NCI-H1092 treated with DMSO at 0.1 percent for 48 hours (cell line): ENCODE results near the gene ZPR1.
"Not testable (repeated sequence)": the region's sequence is repeated elsewhere in the genome, so short reads cannot be mapped to it uniquely, and the experiment has no call there.

Experiments
- DNase-seq: peaks from one replicate; lab custom pipeline; 2025; lab: John Stamatoyannopoulos, UW

Gene ZPR1

DNA sequence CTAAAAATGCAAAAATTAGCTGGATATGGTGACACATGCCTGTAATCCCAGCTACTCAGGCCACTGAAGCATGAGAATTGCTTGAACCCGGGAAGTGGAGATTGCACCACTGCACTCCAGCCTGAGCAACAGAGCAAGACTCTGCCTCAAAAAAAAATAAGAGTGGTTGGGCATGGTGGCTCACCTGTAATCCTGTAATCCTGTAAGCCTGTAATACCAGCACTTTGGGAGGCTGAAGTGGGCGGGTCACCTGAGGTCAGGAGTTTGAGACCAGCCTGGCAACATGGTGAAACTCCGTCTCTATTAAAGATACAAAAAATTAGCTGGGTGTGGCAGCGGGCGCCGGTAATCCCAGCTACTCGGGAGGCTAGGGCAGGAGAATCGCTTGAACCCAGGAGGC lies 31.8 kb downstream of the ZPR1 start:
- not testable (repeated sequence) for DNase-seq

DNA sequence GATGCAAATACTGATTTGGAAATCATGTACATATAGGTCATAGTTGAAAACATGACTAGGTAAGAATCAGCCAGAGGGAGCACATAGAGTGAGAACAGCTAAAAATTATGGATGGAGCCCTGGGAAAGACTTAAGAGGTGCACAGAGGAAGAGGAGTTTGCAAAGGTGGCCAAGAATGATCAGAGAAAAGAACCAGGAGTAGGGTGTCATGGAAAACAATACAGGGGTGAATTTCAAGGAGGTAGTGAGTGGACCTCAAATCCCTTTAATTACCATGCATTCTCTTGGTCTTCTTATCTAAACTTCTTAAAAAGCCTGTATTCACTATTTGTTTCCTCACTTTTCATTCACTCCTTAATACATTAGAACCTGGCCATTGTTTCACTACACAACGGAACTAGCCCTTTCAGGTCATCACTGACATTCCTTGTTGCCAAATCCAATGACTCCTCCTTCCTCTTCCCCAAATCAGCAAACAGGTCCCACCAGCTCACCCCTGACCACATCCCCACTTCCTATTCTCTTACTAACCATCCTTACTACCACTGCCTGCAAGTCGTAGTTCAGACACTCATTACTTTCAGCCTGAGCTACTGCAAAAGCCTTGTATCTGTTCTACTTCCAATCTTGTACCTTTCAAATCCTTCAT lies 37.6 kb downstream of the ZPR1 start:
- DNase-seq: no peak

DNA sequence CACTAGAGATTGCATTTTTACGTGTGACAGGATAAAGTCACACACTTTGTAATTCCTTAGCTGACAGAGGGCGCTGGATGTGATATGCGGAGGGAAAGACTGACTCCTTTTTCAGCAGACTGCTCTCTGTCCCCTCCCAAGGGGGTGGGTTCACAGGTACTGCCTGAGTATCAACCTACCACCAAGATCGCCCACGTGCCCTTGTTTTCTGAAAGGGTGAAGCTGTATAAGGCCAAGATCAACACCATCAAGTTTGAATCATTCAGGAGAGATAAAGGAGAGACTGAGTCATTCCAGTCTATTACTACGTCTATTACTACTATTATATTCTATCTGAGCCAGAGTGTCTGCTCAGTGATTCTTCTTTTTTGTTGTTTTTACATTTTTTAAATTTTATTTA lies 45.7 kb downstream of the ZPR1 start:
- DNase-seq: no peak

DNA sequence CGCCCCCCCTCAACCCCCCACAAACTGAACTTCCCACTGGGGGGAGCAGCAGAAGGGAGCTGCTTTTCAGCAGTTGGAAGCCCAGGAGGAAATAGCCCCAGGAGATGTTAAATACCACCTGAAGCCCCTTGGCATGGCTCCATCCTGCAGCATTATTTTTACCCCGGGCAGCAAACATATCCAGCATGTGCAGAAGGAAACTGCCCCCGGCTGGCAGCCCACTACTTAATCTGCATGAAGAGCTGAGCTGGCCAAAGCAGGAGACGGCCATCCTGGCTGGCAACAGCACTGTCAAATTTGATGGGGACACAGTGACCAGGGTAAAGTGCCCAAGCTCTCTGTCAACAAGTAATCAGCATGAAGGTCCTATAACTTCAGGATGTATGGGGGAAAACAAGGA lies 47.1 kb downstream of the ZPR1 start:
- DNase-seq: no peak

DNA sequence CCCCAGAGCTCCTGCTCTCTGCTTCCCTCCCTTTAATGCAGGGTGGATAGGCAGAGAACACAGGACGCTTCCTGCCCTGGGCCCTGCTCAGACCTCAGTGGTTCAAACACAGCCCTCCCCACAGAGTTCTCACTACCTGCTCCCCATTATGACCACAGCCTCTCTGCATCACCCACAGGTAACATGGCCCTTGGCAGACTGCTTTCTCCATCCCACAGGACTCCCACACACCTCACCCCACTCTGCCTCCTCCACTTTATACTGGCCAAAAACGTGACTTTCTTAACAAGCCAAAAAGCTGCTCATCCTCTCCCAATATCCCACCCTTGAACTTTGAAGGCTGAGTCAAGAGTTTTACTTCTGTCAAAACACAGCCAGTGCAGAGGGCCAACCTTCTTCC lies 48.8 kb downstream of the ZPR1 start:
- no peak for DNase-seq

DNA sequence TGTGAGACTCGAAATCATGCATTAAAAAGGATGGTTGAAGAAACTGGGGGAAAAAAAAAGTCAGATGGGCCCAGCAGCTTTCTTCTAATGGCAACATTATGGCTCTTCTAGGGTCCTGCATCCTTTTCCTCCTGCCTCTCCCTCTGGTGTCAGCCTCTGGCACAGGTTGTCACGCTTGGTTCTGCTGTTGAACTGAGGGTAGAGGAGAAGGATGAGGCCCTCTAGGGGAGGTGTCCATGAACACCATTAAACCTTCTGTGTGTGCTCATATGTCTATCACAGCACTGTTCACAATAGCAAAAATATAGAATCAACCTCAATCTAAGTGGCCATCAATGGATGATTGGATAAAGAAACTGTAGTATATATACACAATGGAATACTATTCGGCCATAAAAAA lies 51.1 kb downstream of the ZPR1 start:
- DNase-seq: no peak

DNA sequence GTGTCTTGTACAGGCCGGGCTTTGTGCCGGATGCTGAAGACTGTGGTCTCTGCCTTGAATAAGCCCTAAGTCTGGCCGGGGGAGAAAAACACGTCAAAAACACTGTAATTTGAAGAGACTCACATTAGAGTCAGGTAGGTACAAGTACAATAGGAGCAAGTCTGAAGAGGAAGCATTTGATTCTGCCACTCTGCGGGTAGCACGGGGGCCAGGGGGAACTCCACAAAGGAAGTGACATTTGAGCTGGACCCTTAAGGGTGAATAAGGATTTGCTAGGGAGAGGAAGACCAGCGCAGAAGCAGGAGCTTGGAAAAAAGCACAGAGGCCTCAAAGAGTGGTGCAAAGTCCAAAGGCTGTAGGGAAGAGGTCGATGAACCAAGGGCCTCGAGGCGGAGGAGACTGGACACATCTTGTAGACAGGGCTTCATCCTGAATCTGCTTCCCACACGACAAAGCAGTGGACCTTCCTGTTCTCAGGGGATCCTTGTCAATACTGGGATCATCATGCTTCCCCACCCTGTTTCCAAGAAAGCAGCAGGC lies 53.8 kb downstream of the ZPR1 start:
- DNase-seq: no peak

DNA sequence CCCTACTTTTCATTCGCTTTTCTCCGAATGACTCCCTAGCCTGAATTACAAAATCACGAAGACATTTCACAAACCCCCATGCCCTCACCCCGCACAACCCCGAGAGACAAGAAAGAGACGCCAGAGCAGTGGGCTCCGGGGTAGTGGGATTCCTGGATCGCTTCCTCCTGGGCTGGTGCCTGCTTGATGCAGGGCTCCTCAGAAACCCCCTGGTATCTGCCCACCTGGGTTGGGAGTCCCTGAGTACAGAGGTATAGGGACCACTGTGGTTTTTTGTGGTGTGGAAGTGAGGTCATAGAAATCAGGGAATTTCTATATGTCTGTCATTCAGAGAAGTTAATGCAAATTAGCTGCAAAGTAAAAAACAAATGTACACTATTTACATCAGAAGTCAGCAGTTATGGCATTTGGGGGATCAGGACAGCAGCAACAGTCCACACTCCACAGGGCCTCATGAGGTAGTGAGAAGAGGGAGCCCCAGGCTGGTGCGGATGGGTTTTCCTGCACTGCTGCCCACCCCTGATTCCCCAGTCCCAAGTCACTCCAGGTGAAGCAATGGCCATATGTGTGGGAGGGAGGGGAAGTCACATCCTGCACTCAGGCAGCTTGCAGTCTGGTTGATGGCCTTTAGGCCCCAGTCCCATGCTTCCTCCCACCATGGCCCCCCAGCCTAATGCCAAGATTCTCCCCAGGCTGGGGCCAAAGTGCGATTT lies 54.6 kb downstream of the ZPR1 start:
- DNase-seq: no peak

DNA sequence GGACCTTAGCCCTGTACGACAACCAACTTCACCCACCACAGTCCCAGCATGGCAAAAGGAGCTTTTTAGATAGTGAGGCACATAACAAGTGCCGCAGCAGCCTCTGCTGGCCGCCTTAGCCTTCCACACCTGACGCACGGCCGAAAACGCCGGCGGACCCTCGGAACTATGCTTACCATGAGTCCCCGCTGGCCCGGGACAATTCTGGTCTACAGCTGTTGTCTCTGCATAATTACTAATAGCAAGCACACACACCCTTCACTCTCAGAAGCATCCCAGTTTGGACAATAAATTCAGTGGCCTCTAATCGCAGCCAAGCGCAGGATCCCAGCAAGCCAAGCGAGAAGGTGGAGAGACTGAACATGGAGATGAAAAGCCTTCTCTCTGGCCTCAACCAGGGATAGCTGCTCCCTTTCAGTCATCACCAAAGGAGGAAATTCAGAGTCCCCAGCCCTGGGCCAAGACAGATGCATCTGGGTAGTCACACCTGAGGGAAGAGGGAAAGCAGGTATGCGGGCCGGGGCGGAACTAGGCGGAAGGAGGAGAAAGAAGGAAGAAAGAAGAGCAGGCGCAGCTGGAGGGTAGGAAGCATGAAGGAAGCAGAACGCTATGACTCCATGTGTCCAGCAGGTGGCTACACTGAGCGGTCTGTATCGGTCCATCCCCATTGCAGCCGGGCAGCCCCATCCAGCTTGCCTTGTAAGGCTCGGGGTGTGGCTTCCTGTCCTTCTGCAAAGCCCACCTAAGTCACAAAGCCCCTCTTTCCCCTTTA lies 55.4 kb downstream of the ZPR1 start:
- DNase-seq: peak; percentile 60

DNA sequence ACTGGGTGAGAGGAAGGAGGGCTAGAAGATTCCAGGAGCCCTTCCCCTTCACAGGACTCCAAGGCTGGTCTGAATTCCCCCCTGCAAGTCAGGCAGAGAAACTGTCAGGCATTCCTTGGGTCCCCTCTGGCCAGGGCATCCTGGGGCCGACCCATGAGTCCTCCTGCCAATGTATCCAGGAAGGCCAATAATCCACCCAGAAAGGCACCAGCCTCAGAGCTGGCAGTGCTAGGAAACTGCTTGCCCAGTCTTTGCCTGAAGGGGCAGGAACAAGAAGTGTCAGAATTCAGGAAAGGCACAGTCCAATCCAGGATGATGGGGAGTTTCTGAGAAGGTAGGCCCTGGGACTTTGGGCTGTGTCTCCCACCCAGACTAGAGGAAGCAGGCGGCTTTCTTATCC lies 56.0 kb downstream of the ZPR1 start:
- no peak for DNase-seq

DNA sequence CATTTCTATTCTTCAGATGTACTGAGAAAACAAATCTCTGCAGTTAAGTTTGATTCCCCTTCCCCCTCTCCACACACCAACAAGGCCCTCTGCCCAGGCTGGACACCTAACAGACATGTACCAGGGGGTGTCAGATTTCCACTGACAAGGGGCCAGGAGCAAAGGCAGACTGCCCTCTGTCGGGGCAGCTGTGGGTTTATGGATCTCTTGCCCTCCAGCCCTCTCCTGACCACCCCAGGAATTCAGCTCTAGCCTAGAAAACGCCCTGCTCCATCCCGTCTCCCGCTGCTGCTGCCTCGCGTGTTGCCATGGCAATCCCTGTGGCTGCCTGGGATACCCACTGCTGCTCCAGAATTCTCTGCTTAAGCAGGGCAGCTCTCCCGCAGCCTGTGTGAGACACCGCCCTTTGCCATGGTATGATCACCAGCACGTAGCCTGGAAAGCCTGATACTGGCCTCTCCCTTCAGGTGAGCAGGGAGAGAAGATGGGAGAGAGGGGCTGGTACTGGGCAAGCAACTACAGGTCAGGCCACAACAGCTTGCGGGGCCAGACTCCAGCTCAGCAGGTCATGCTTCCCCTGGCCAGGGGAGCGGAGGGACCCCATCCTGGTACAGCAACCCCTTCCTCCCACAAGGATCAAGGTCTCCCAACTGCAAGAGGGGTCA lies 56.6 kb downstream of the ZPR1 start:
- peak; percentile 73 for DNase-seq

DNA sequence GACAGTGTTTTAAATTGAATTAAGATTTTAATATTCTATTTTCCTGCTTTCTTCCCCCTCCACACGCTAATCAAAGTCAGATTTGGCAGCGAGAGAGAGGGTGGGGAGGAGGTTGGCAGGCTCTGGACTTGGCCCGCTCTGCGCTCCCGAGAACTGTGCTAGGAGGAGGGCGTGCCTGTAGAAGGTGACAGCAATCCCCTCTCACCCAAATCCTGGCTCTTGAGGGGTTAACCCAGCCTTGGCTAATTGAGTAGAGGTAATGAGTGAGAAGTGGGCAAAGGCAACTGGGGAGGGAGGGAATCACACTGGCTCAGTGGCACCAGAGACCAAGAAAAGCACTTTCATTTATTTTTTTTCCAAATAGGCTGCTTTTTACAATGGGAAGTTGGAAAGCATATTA lies 57.2 kb downstream of the ZPR1 start:
- no peak for DNase-seq

DNA sequence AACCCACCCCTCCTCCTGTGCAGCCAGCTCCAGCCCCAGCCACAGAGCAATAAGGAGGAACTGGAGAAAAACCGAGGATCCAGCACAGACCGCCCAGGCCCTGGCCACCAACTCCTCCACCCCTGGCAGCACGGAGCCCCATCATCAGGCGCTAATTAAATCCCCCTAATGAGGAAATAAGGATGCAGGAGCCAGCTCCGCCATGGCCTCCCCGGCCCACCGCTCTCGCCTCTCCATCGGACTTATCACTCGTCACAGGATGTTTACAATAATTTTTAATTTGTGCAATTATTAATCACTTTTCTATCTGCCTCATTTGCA lies 57.6 kb downstream of the ZPR1 start:
- DNase-seq: no peak

DNA sequence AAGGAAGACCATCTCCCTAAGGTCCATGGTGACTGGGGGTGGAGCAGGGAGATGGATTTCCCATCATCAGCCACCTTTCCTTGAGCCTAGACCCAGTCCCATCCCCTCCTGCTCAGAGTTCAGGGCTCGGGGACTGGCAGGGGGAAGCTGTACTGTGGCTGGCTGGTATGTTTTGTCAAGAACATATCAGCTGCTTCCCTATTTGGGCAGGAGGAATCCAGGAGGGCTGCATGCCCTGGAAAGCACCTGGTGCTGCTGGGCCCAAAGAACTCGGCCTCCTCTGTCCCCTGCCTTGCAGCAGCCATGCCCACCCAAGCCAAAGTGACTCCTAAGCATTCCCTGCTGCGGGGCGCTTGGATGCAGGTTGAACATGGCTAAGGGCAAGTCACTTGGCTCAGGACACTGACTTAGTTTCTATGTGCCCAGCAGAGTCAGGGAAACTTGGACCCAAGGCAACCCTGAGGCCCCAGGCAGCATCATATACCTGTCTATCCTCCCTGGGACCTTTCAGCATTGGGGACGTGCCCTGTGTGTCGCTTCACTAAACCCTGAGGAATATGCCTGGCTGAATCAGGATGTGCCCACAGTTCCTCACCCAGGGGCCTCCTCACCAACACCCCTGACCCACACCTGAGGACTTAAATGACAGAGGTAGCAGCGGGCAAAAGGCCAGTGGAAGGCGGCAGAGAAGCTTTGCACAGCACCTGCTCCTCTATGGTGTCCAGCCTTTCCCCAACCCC lies 58.2 kb downstream of the ZPR1 start:
- no peak for DNase-seq

DNA sequence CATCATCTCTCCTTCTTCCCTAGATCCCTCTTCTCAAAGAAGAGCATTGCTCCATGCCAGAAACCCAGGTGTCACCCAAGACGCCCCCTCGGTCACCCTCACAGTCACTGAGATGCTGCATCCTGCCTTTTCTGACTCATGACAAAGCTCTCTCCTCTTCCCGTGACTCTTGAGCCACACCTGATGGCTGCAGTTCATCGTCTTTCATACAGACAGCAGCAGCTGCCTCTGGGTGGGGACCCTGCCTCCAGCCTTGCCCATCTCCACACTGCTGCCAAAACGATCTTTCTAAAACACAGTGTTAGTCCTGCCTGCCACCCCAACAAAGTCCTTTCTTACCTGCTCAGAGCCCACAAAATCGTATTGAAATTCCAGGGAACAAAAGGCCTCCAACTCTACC lies 59.8 kb downstream of the ZPR1 start:
- no peak for DNase-seq

DNA sequence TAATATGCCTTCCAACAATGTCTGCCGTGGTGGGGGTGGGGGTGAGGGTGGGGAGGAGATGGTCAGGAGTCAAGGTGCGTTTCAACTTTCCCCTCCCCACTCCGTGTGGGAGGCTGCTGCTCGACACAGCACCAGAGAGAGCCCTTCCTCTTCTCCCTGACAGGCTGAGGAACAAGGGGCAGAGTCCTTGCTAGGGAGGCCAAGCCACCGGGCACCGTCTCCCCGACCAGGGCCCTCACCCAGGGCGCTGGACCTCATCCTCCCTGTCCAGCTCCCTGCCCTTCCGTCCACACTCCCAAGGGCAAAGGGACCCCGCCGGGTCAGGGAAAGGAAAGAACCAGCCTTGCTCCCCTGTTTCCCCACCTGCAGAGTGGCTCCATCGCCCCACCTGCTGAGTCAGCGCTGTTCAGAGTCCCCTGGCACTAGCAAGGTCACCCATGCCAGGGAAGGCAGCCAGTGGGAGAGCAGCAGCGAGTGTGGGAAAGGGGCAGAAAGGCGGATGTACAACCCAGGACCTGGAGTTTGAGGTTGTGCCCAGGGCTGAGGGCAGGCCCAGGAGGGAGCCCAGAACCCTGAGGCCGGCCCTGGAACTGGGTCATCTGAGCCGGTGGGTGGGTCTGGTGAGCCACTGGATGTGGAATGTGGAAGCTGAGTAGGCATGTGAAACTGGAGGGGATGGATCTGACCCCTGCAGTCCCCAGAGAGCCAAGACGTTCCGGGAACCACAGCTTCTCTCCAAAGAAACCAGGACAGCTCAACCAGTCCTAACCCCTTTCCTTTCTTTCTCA lies 62.2 kb downstream of the ZPR1 start:
- DNase-seq: no peak

DNA sequence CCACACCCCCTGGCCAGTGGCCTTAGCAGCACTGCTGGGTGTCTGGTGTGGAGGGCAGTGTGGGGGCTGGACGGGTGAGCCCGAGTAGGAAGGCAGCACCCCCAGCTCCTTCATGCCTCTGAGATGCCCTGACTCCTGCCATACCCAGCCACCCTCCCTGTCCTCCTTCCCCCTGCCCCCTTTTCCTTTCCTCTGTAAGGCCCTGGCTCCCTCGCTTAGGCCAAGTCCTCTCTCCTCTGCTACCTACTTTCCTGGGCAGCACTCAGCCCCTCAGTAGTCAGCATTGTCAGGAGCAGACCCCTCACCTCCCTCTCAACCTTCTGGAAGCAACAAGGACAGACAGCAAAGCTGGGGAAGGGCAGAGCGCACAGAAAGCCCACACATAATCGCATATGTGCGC lies 63.0 kb downstream of the ZPR1 start:
- no peak for DNase-seq
